HCT116 (cell line): ENCODE measurements around the gene RAP2A. TPM values are rescaled to one million over a fixed set of nuclear protein-coding genes. Genes with fewer than 3 reads are reported as not detected.

ENCODE experiments used
- ATAC-seq: fragments of 200-7000 bp; cut with Tn5 transposase; 2 replicates; pipeline ENCODE4 v1.9.1; 2020; ENCODE audit warnings: mild to moderate bottlenecking, moderate library complexity
- BruUV-seq: library from RNA; stranded (reverse); fragments of 400-500 nt; replicated peaks from 2 replicates; lab custom pipeline; 2021; lab: Mats Ljungman, UMichigan
- CTCF ChIA-PET: fragments of 300-600 bp; sonication (Branson Sonifier 250); formaldehyde crosslinking; loops from one replicate; lab custom pipeline; 2021; ENCODE audit warnings: antibody characterized with exemption; lab: Charles Lee
- POLR2A ChIA-PET: fragments of 300-600, 350-600 bp; sonication (Branson Sonifier 250); formaldehyde crosslinking; loops from one replicate; lab custom pipeline; 2021; ENCODE audit warnings: antibody characterized with exemption; lab: Charles Lee
- RAD21 ChIA-PET, 2 experiments: fragments of 300-600 bp; sonication (Branson Sonifier 250); formaldehyde crosslinking; loops; one replicate each; lab custom pipeline; 2023; ENCODE audit warnings: low total read pairs in 2 of 2; ENCODE audit not compliant: uncharacterized antibody in 2 of 2, unreplicated experiment in 2 of 2, low non-redundant PET in 1 of 2; lab: Charles Lee
- DNase-seq: peaks from one replicate; pipeline ENCODE4 v3.0.0-alpha.2; 2010; ENCODE audit warnings: low read depth, low spot score
- H2AFZ ChIP-seq: fragments of 200-600 bp; shearing (Covaris generic), sonication (generic); 2 replicates; pipeline ENCODE4 v1.6.1; 2017; ENCODE audit warnings: low read depth, mixed run types, mixed read lengths, antibody characterized with exemption, low read length; ENCODE audit not compliant: poor library complexity, severe bottlenecking
- H3K27ac ChIP-seq: 2 replicates; pipeline ENCODE4 v1.5.1; 2012; ENCODE audit warnings: low read depth, low read length
- H3K27me3 ChIP-seq: fragments of 200-600 bp; sonication (generic); 2 replicates; pipeline ENCODE4 v1.6.1; 2016; ENCODE audit warnings: mixed run types, low read length, mixed read lengths; ENCODE audit not compliant: insufficient read depth
- H3K36me3 ChIP-seq, 2 experiments: fragments of 200-500 bp in 1 of 2; fragments of 200-600 bp in 1 of 2; sonication (Bioruptor generic) in 1 of 2; sonication (generic) in 1 of 2; 2 replicates each; pipeline versions ENCODE4 v1.5.1 to v1.6.1; 2014 to 2016; ENCODE audit warnings: low read length in 2 of 2, inconsistent platforms in 1 of 2, mixed read lengths in 1 of 2, mixed run types in 1 of 2; ENCODE audit not compliant: insufficient read depth in 2 of 2, control insufficient read depth in 1 of 2
- H3K4me1 ChIP-seq, 2 experiments: fragments of 200-600 bp in 1 of 2; sonication (generic) in 1 of 2; 2 replicates each; pipeline versions ENCODE4 v1.5.1 to v1.6.1; 2012 to 2017; ENCODE audit warnings: low read length in 2 of 2, inconsistent platforms in 1 of 2, mild to moderate bottlenecking in 1 of 2, mixed read lengths in 1 of 2, mixed run types in 1 of 2, moderate library complexity in 1 of 2; ENCODE audit not compliant: insufficient read depth in 2 of 2, control insufficient read depth in 1 of 2
- H3K4me2 ChIP-seq: fragments of 200-600 bp; sonication (generic); 2 replicates; pipeline ENCODE4 v1.6.1; 2017; ENCODE audit warnings: mixed run types, low read length, mixed read lengths
- H3K4me3 ChIP-seq, 2 experiments: fragments of 200-600 bp in 1 of 2; sonication (generic) in 1 of 2; replicated peaks in 1 of 2; 2 replicates each; pipeline ENCODE4 v1.5.1; 2011 to 2016; ENCODE audit warnings: low read length in 2 of 2, control low read depth in 1 of 2, low read depth in 1 of 2, mild to moderate bottlenecking in 1 of 2, mixed read lengths in 1 of 2, mixed run types in 1 of 2
- H3K79me2 ChIP-seq: fragments of 200-600 bp; sonication (generic); 2 replicates; pipeline ENCODE4 v1.6.1; 2017; ENCODE audit warnings: mild to moderate bottlenecking, mixed run types, low read length, moderate library complexity, mixed read lengths; ENCODE audit not compliant: insufficient read depth
- H3K9ac ChIP-seq: fragments of 200-600 bp; sonication (generic); 2 replicates; pipeline ENCODE4 v1.6.1; 2016; ENCODE audit warnings: low read length, mixed read lengths
- H3K9me2 ChIP-seq: fragments of 200-600 bp; sonication (generic), shearing (Covaris generic); 2 replicates; pipeline ENCODE4 v1.6.1; 2017; ENCODE audit warnings: mixed run types, mild to moderate bottlenecking, moderate library complexity; ENCODE audit not compliant: insufficient read depth
- H3K9me3 ChIP-seq, 2 experiments: fragments of 200-500 bp in 1 of 2; fragments of 200-600 bp in 1 of 2; sonication (Bioruptor generic) in 1 of 2; sonication (generic) in 1 of 2; 2 replicates each; pipeline ENCODE4 v1.6.1; 2014 to 2017; ENCODE audit warnings: low read length in 2 of 2, mixed read lengths in 2 of 2, inconsistent platforms in 1 of 2, low read depth in 1 of 2, mild to moderate bottlenecking in 1 of 2, mixed run types in 1 of 2, moderate library complexity in 1 of 2; ENCODE audit not compliant: control insufficient read depth in 1 of 2, insufficient read depth in 1 of 2
- H4K20me1 ChIP-seq: fragments of 200-600 bp; sonication (generic), shearing (Covaris generic); 2 replicates; pipeline ENCODE4 v1.6.1; 2017; ENCODE audit warnings: mixed run types, mild to moderate bottlenecking, moderate library complexity; ENCODE audit not compliant: insufficient read depth
- ATF3 ChIP-seq: IDR thresholded peaks from 2 replicates; pipeline ENCODE4 v1.6.1; 2012
- EGR1 ChIP-seq: IDR thresholded peaks from 2 replicates; pipeline ENCODE4 v1.6.1; 2012; ENCODE audit warnings: low read depth
- POLR2AphosphoS5 ChIP-seq: IDR thresholded peaks from 2 replicates; pipeline ENCODE4 v1.6.1; 2011; ENCODE audit warnings: mild to moderate bottlenecking, low read depth, low read length, moderate library complexity
- REST ChIP-seq: IDR thresholded peaks from 2 replicates; pipeline ENCODE4 v1.6.1; 2012; ENCODE audit warnings: low read depth
- ZBTB33 ChIP-seq: IDR thresholded peaks from 2 replicates; pipeline ENCODE4 v1.6.1; 2011; ENCODE audit warnings: mild to moderate bottlenecking, low read length, moderate library complexity; ENCODE audit not compliant: insufficient replicate concordance; ENCODE audit errors: extremely low read depth
- ZFX ChIP-seq: fragments of 450-650 bp; IDR thresholded peaks from 2 replicates; pipeline ENCODE4 v1.6.1; 2017
- intact Hi-C: fragments of 100-400 bp; cut with micrococcal nuclease; formaldehyde crosslinking; loops from 2 replicates; pipeline ENCODE4 v1.10.0; 2022
- total RNA-seq: library from RNA; stranded (reverse); gene quantifications from one replicate; pipeline ENCODE4 v1.2.1, GENCODE V29; 2021; ENCODE audit not compliant: unreplicated experiment

RAP2A gene
- total RNA-seq, 1 experiment from 2014 or later = 27.6 TPM

- H3K4me1 ChIP-seq = no peaks in the 10 kb centered on the region
- DNase-seq (no peak), ATAC-seq (no peak)
- H3K27ac ChIP-seq = no peak overlapping the region
- TF ChIP-seq REST (no peak), EGR1 (no peak), ZFX (no peak), ZBTB33 (no peak), POLR2AphosphoS5 (no peak), ATF3 (no peak)
- no peak overlapping the region for H3K9ac ChIP-seq
- no peaks in the 10 kb centered on the region for H4K20me1 ChIP-seq
- H3K9me2 ChIP-seq = no peaks in the 10 kb centered on the region
- intact Hi-C loops = no loop called here
- ChIA-PET CTCF (no interaction called here), RAD21 (no interaction called here), POLR2A (no interaction called here)
- H3K79me2 ChIP-seq = peaks cover 12% of the 10 kb centered on the region
- H3K27me3 ChIP-seq = no peaks in the 10 kb centered on the region
- H3K9me3 ChIP-seq = no peaks in the 10 kb centered on the region
- H3K36me3 ChIP-seq = no peaks in the 10 kb centered on the region
- no TSS peak for BruUV-seq
- no peak overlapping the region for H3K4me2 ChIP-seq
- no peak overlapping the region for H2AFZ ChIP-seq
- H3K4me3 ChIP-seq = no peak overlapping the region
These were observed 12.5 kb downstream of the RAP2A start for GRCh38 chr13:97446448-97446847.
